Measurements from ENCODE around the gene ADPRHL1.
"Not testable (repeated sequence)": the region's sequence is repeated elsewhere in the genome, so short reads cannot be mapped to it uniquely, and the experiment has no call there.

ADPRHL1 gene

DNA sequence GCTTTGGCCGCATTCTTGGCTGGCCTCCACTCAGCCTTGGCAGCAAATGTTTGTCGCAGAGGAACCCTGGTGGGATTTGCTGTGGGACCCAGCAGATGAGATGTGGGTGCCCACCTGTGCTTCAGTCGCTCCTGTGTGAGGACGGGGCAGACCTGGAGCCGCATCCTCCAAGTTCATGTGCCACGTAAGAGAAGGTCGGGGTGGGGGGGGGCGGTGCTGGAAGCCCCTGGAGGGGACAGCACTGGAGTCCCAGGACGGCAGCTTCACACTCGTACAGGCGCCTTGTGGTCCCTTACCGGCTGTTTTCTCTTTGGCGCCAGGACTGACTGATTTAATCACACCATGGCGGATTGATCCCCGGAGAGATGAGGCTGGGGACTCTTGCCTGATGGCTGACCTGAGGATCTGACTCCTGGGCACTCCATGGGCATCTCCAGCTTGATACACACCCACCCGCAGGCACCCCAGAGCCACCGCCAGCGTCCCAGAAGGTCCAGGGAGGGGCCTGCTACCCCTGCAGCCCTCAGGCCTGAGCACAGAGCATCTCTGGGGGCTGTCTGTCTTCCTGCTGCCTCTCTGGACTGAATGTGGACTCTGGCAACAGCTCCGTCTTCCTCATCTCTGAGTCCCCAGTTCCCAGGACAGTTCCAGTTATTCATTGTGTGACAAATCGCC, 79.3 kb downstream of the ADPRHL1 start:
- no peak overlapping the region for H3K9ac ChIP-seq (ENCODE audit: low read length)
- no peaks in the 10 kb centered on the region for H4K20me1 ChIP-seq (ENCODE audit: insufficient read depth, low read length)
- no peak overlapping the region for H3K27ac ChIP-seq (ENCODE audit: low read length)
- peaks cover 54% of the 10 kb centered on the region for H3K27me3 ChIP-seq (replicated peaks; ENCODE audit: insufficient read depth, low read length)
- no peaks in the 10 kb centered on the region for H3K79me2 ChIP-seq (ENCODE audit: low read length)
- H3K4me3 ChIP-seq (ENCODE audit: low read length) = no peak overlapping the region
- no peak overlapping the region for H3K4me2 ChIP-seq (ENCODE audit: low read depth, low read length)
- no peaks in the 10 kb centered on the region for H3K36me3 ChIP-seq (replicated peaks; ENCODE audit: insufficient read depth, low read length)
- no peaks in the 10 kb centered on the region for H3K9me2 ChIP-seq (replicated peaks; ENCODE audit: insufficient read depth, low read length)
- H3K4me1 ChIP-seq (ENCODE audit: low read length) = no peaks in the 10 kb centered on the region
- no peaks in the 10 kb centered on the region for H3K9me3 ChIP-seq (replicated peaks; ENCODE audit: insufficient read depth, low read length)
- no peak overlapping the region for H2AFZ ChIP-seq (ENCODE audit: low read length)
- H3F3A ChIP-seq (ENCODE audit: insufficient read depth, low read length) = no peaks in the 10 kb centered on the region
- no peak for DNase-seq
- TF ChIP-seq EZH2phosphoT487 (IDR thresholded peaks at IDR 0.05; ENCODE audit: low read length) = no peak
- TF ChIP-seq EZH2 (optimal IDR thresholded peaks at IDR 0.05; ENCODE audit: low read depth, low read length) = no peak
- TF ChIP-seq, protein P1, sequence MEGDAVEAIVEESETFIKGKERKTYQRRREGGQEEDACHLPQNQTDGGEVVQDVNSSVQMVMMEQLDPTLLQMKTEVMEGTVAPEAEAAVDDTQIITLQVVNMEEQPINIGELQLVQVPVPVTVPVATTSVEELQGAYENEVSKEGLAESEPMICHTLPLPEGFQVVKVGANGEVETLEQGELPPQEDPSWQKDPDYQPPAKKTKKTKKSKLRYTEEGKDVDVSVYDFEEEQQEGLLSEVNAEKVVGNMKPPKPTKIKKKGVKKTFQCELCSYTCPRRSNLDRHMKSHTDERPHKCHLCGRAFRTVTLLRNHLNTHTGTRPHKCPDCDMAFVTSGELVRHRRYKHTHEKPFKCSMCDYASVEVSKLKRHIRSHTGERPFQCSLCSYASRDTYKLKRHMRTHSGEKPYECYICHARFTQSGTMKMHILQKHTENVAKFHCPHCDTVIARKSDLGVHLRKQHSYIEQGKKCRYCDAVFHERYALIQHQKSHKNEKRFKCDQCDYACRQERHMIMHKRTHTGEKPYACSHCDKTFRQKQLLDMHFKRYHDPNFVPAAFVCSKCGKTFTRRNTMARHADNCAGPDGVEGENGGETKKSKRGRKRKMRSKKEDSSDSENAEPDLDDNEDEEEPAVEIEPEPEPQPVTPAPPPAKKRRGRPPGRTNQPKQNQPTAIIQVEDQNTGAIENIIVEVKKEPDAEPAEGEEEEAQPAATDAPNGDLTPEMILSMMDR (IDR thresholded peaks at IDR 0.05; ENCODE audit: low read length) = no peak

DNA sequence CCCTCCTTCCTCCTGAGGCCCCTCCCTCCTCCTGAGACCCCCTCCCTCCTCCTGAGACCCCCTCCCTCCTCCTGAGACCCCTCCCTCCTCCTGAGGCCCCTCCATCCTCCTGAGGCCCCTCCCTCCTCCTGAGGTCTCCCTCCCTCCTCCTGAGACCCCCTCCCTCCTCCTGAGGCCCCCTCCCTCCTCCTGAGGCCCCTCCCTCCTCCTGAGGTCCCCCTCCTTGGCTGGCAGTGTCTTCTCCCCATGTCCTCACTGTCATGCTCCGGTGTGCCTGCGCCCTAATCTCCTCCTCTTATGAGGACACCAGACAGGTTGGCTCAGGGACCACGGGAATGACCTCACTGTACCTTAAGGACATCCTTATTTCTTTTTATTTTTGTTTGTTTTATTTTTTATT, 81.6 kb downstream of the ADPRHL1 start:
- not testable (repeated sequence) for H3K9me2 ChIP-seq (replicated peaks; ENCODE audit: insufficient read depth, low read length); H3K9me3 ChIP-seq (replicated peaks; ENCODE audit: insufficient read depth, low read length); H3K4me2 ChIP-seq (ENCODE audit: low read depth, low read length); H2AFZ ChIP-seq (ENCODE audit: low read length); H4K20me1 ChIP-seq (ENCODE audit: insufficient read depth, low read length); H3K79me2 ChIP-seq (ENCODE audit: low read length); H3K4me1 ChIP-seq (ENCODE audit: low read length); DNase-seq; H3K4me3 ChIP-seq (ENCODE audit: low read length); H3K9ac ChIP-seq (ENCODE audit: low read length); H3F3A ChIP-seq (ENCODE audit: insufficient read depth, low read length); H3K27ac ChIP-seq (ENCODE audit: low read length); H3K36me3 ChIP-seq (replicated peaks; ENCODE audit: insufficient read depth, low read length)
- H3K27me3 ChIP-seq (replicated peaks; ENCODE audit: insufficient read depth, low read length) = peaks cover 44% of the 10 kb centered on the region

DNA sequence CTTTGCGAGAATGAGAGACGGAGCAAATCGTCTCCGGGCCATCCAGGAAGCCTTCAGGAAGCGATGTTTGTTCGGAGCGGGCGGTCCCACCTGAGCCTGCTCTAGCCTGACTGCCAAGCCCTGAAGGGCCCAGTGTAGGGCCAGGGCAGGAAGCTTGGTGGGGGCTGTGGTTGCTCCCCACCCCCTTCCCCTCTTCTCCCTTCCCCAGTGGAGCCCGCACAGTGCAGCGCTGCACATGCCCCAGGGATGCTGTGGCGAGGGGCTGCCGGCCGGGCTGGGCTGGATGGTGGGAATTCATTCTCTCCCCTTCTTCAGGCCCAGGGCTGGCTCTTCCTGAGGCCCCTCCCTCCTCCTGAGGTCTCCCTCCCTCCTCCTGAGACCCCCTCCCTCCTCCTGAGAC, 82.2 kb downstream of the ADPRHL1 start:
- no peaks in the 10 kb centered on the region for H3K9me2 ChIP-seq (replicated peaks; ENCODE audit: insufficient read depth, low read length)
- H3K9ac ChIP-seq (ENCODE audit: low read length) = no peak overlapping the region
- H3F3A ChIP-seq (ENCODE audit: insufficient read depth, low read length) = no peaks in the 10 kb centered on the region
- no peak for TF ChIP-seq EZH2 (optimal IDR thresholded peaks at IDR 0.05; ENCODE audit: low read depth, low read length)
- TF ChIP-seq, protein P1 (IDR thresholded peaks at IDR 0.05; ENCODE audit: low read length) = no peak
- no peak for TF ChIP-seq EZH2phosphoT487 (IDR thresholded peaks at IDR 0.05; ENCODE audit: low read length)
- no peak for DNase-seq
- no peak overlapping the region for H3K27ac ChIP-seq (ENCODE audit: low read length)
- H4K20me1 ChIP-seq (ENCODE audit: insufficient read depth, low read length) = no peaks in the 10 kb centered on the region
- no peaks in the 10 kb centered on the region for H3K4me1 ChIP-seq (ENCODE audit: low read length)
- no peak overlapping the region for H2AFZ ChIP-seq (ENCODE audit: low read length)
- H3K4me2 ChIP-seq (ENCODE audit: low read depth, low read length) = no peak overlapping the region
- H3K79me2 ChIP-seq (ENCODE audit: low read length) = no peaks in the 10 kb centered on the region
- no peaks in the 10 kb centered on the region for H3K9me3 ChIP-seq (replicated peaks; ENCODE audit: insufficient read depth, low read length)
- no peak overlapping the region for H3K4me3 ChIP-seq (ENCODE audit: low read length)
- H3K27me3 ChIP-seq (replicated peaks; ENCODE audit: insufficient read depth, low read length) = peaks cover 42% of the 10 kb centered on the region
- no peaks in the 10 kb centered on the region for H3K36me3 ChIP-seq (replicated peaks; ENCODE audit: insufficient read depth, low read length)

DNA sequence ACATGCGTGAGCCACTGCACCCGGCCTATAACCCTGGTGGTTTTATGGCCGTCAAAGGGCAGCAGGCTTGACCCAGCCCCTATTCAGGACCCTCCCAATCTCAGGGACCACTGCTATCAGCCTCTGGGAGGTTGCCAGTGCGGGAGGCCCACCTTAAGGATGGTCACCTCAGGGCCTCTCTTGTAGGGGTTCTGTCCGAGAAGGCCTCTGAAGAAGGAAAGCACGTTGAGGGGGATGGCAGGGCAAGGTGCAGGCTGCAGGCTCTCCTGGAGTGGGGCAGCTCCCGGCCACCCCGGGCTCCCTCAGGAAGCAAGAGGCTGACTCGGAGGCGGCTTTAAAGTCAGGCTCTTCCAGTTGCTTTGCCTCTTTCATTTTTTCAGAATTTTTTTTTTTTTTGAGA, 83.4 kb downstream of the ADPRHL1 start:
- Histone ChIP-seq H4K20me1 (ENCODE audit: insufficient read depth, low read length) (no peaks in the 10 kb centered on the region), H3K9ac (ENCODE audit: low read length) (no peak overlapping the region), H3K79me2 (ENCODE audit: low read length) (no peaks in the 10 kb centered on the region), H3F3A (ENCODE audit: insufficient read depth, low read length) (no peaks in the 10 kb centered on the region), H3K27ac (ENCODE audit: low read length) (no peak overlapping the region), H3K9me3 (replicated peaks; ENCODE audit: insufficient read depth, low read length) (no peaks in the 10 kb centered on the region), H3K4me3 (ENCODE audit: low read length) (no peak overlapping the region), H3K36me3 (replicated peaks; ENCODE audit: insufficient read depth, low read length) (no peaks in the 10 kb centered on the region), H3K9me2 (replicated peaks; ENCODE audit: insufficient read depth, low read length) (no peaks in the 10 kb centered on the region), H3K4me2 (ENCODE audit: low read depth, low read length) (no peak overlapping the region), H3K4me1 (ENCODE audit: low read length) (no peaks in the 10 kb centered on the region), H3K27me3 (replicated peaks; ENCODE audit: insufficient read depth, low read length) (peaks cover 50% of the 10 kb centered on the region), H2AFZ (ENCODE audit: low read length) (no peak overlapping the region)
- TF ChIP-seq EZH2 (optimal IDR thresholded peaks at IDR 0.05; ENCODE audit: low read depth, low read length) = no peak
- no peak for DNase-seq

Measured in MM.1S (cell line).